ENCODE results near the gene PTOV1.

GRCh38 chr19:49872245-49873128 is 21.5 kb downstream of the PTOV1 start:
- TF ChIP-seq CTCF (IDR thresholded peaks at IDR 0.05) (no peak), POLR2A (IDR thresholded peaks at IDR 0.05) (no peak), EP300 (IDR thresholded peaks at IDR 0.05; ENCODE audit: low read depth) (no peak)

All from transverse colon (tissue), 3 donors.